Measurements from ENCODE around the gene GFOD2. TPM values are rescaled to one million over a fixed set of nuclear protein-coding genes. Genes with fewer than 3 reads are reported as not detected.
A peak's percentile ranks its signal among the peaks of the same experiment; 100 is the strongest.

The GFOD2 gene
- total and polyA plus RNA-seq, 8 donors, result 7.6 to 87.5 (median 12.9) TPM

- no peak for DNase-seq
- Histone ChIP-seq H3K27me3 (no peaks in the 10 kb centered on the region), H3K27ac (no peak overlapping the region), H3K36me3 (peaks cover 4 to 42% (median 21%) of the 10 kb centered on the region in 4 donors), H3K9me3 (no peaks in the 10 kb centered on the region), H3K4me1 (peaks cover 21 to 31% (median 25%) of the 10 kb centered on the region in 4 donors), H3K4me3 (no peak overlapping the region)
- 89 to 100% (median 92%) methylated on average over 1 of the region's 1 CpG for WGBS, 5 donors
- intact Hi-C loops (cut with DNase I; ENCODE audit: low total_unique reads), result no loop called here
- no peak for TF ChIP-seq CTCF (IDR thresholded peaks at IDR 0.05)
- TF ChIP-seq EP300 (IDR thresholded peaks at IDR 0.05), result no peak
- no peak for TF ChIP-seq POLR2AphosphoS5 (IDR thresholded peaks at IDR 0.05)
- no peak for TF ChIP-seq POLR2A (IDR thresholded peaks at IDR 0.05)
Observed at GRCh38 chr16:67677712-67678111, 41.4 kb downstream of the GFOD2 start.

- H3K4me3 ChIP-seq, result no peak overlapping the region
- 66 to 78% (median 70%) methylated on average over 8 of the region's 8 CpGs for WGBS, 5 donors
- H3K27ac ChIP-seq, result peak overlapping the region in 1 of 5 donors; percentile 23
- DNase-seq, result no peak
- peaks cover 21 to 38% (median 30%) of the 10 kb centered on the region in 4 donors for H3K4me1 ChIP-seq
- intact Hi-C loops (cut with DNase I; ENCODE audit: low total_unique reads), result no loop called here
- no peak for TF ChIP-seq CTCF (IDR thresholded peaks at IDR 0.05)
- no peak for TF ChIP-seq POLR2AphosphoS5 (IDR thresholded peaks at IDR 0.05)
- TF ChIP-seq EP300 (IDR thresholded peaks at IDR 0.05), result no peak
- no peak for TF ChIP-seq POLR2A (IDR thresholded peaks at IDR 0.05)
- H3K27me3 ChIP-seq, result no peaks in the 10 kb centered on the region
- peaks cover 4 to 34% (median 16%) of the 10 kb centered on the region in 4 donors for H3K36me3 ChIP-seq
- no peaks in the 10 kb centered on the region for H3K9me3 ChIP-seq
Observed at GRCh38 chr16:67676939-67677338, 42.2 kb downstream of the GFOD2 start.

GRCh38 chr16:67676516-67676915, 42.6 kb downstream of the GFOD2 start:
- Histone ChIP-seq H3K4me3 (no peak overlapping the region), H3K27ac (peak overlapping the region in 1 of 5 donors; percentile 23), H3K27me3 (no peaks in the 10 kb centered on the region), H3K9me3 (no peaks in the 10 kb centered on the region), H3K4me1 (peaks cover 21 to 38% (median 30%) of the 10 kb centered on the region in 4 donors), H3K36me3 (peaks cover 4 to 32% (median 16%) of the 10 kb centered on the region in 4 donors)
- 45 to 60% (median 54%) methylated on average over 4 of the region's 4 CpGs for WGBS, 5 donors
- no peak for DNase-seq
- intact Hi-C loops (cut with DNase I; ENCODE audit: low total_unique reads), result no loop called here
- TF ChIP-seq POLR2AphosphoS5 (IDR thresholded peaks at IDR 0.05) (no peak), EP300 (IDR thresholded peaks at IDR 0.05) (no peak), POLR2A (IDR thresholded peaks at IDR 0.05) (no peak), CTCF (IDR thresholded peaks at IDR 0.05) (no peak)

GRCh38 chr16:67675999-67676398, 43.1 kb downstream of the GFOD2 start:
- no peak for DNase-seq
- Histone ChIP-seq H3K27me3 (no peaks in the 10 kb centered on the region), H3K36me3 (peaks cover 4 to 27% (median 14%) of the 10 kb centered on the region in 4 donors), H3K9me3 (no peaks in the 10 kb centered on the region), H3K27ac (peak overlapping the region in 1 of 5 donors; percentile 23), H3K4me1 (peaks cover 21 to 38% (median 30%) of the 10 kb centered on the region in 4 donors), H3K4me3 (no peak overlapping the region)
- no peak for TF ChIP-seq CTCF (IDR thresholded peaks at IDR 0.05)
- no peak for TF ChIP-seq POLR2AphosphoS5 (IDR thresholded peaks at IDR 0.05)
- no peak for TF ChIP-seq EP300 (IDR thresholded peaks at IDR 0.05)
- no peak for TF ChIP-seq POLR2A (IDR thresholded peaks at IDR 0.05)
- WGBS, 5 donors, result 96 to 100% (median 98%) methylated on average over 7 of the region's 7 CpGs
- intact Hi-C loops (cut with DNase I; ENCODE audit: low total_unique reads), result no loop called here
